BE2C (cell line): ENCODE data around the gene RPS21.
A peak's percentile ranks its signal among the peaks of the same experiment; 100 is the strongest.

Source experiments
- DNase-seq: peaks from one replicate; pipeline ENCODE4 v3.0.0-alpha.2; 2020
- H3K27me3 ChIP-seq: fragments of 250-450 bp; sonication (Bioruptor Pico); 2 replicates; pipeline ENCODE4 v1.5.1; 2020; ENCODE audit warnings: mild to moderate bottlenecking
- H3K36me3 ChIP-seq: fragments of 250-450 bp; sonication (Bioruptor Pico); 2 replicates; pipeline ENCODE4 v1.5.1; 2020; ENCODE audit warnings: mild to moderate bottlenecking
- H3K4me1 ChIP-seq: fragments of 250-450 bp; sonication (Bioruptor Pico); 2 replicates; pipeline ENCODE4 v1.5.1; 2020
- H3K4me3 ChIP-seq: 2 replicates; pipeline ENCODE4 v1.5.1; 2011; ENCODE audit warnings: low read depth, low read length
- H3K9me3 ChIP-seq: fragments of 250-450 bp; sonication (Bioruptor Pico); 2 replicates; pipeline ENCODE4 v1.5.1; 2020
- CTCF ChIP-seq: IDR thresholded peaks from 2 replicates; pipeline ENCODE4 v1.5.1; 2012; ENCODE audit warnings: mild to moderate bottlenecking, low read depth, low read length

RPS21 gene

GRCh38 chr20:62398120-62398821 lies 11.4 kb downstream of the RPS21 start:
- no peak for DNase-seq
- Histone ChIP-seq H3K27me3 (no peaks in the 10 kb centered on the region), H3K9me3 (no peaks in the 10 kb centered on the region), H3K4me3 (no peak overlapping the region), H3K36me3 (no peaks in the 10 kb centered on the region), H3K4me1 (no peaks in the 10 kb centered on the region)
- TF ChIP-seq CTCF, result no peak

GRCh38 chr20:62400021-62400420 lies 13.1 kb downstream of the RPS21 start:
- Histone ChIP-seq H3K4me1 (no peaks in the 10 kb centered on the region), H3K4me3 (no peak overlapping the region), H3K9me3 (no peaks in the 10 kb centered on the region), H3K36me3 (no peaks in the 10 kb centered on the region), H3K27me3 (no peaks in the 10 kb centered on the region)
- peak; percentile 49 for DNase-seq
- TF ChIP-seq CTCF, result no peak

- no peak overlapping the region for H3K4me3 ChIP-seq
- no peaks in the 10 kb centered on the region for H3K9me3 ChIP-seq
- no peak for TF ChIP-seq CTCF
- DNase-seq, result no peak
- H3K27me3 ChIP-seq, result no peaks in the 10 kb centered on the region
- H3K4me1 ChIP-seq, result no peaks in the 10 kb centered on the region
- no peaks in the 10 kb centered on the region for H3K36me3 ChIP-seq
Observed at GRCh38 chr20:62400541-62400940, 13.6 kb downstream of the RPS21 start.

GRCh38 chr20:62401331-62401779 lies 14.5 kb downstream of the RPS21 start:
- no peak for DNase-seq
- no peaks in the 10 kb centered on the region for H3K36me3 ChIP-seq
- peak; percentile 29 for TF ChIP-seq CTCF
- no peak overlapping the region for H3K4me3 ChIP-seq
- H3K27me3 ChIP-seq, result no peaks in the 10 kb centered on the region
- no peaks in the 10 kb centered on the region for H3K4me1 ChIP-seq
- no peaks in the 10 kb centered on the region for H3K9me3 ChIP-seq

GRCh38 chr20:62402456-62403150 lies 15.7 kb downstream of the RPS21 start:
- Histone ChIP-seq H3K27me3 (no peaks in the 10 kb centered on the region), H3K4me3 (no peak overlapping the region), H3K4me1 (peaks cover 3% of the 10 kb centered on the region), H3K9me3 (no peaks in the 10 kb centered on the region), H3K36me3 (no peaks in the 10 kb centered on the region)
- no peak for TF ChIP-seq CTCF
- DNase-seq, result no peak

GRCh38 chr20:62403331-62403730 lies 16.4 kb downstream of the RPS21 start:
- no peaks in the 10 kb centered on the region for H3K9me3 ChIP-seq
- H3K4me3 ChIP-seq, result no peak overlapping the region
- no peak for TF ChIP-seq CTCF
- H3K27me3 ChIP-seq, result no peaks in the 10 kb centered on the region
- H3K36me3 ChIP-seq, result no peaks in the 10 kb centered on the region
- DNase-seq, result no peak
- peaks cover 4% of the 10 kb centered on the region for H3K4me1 ChIP-seq
